A549 (cell line): ENCODE results near the gene C2CD3. TPM values are rescaled to one million over a fixed set of nuclear protein-coding genes. Genes with fewer than 3 reads are reported as not detected.

Experiments
- ATAC-seq, 2 experiments: fragments of 200-7000 bp in 1 of 2; fragments of >200 bp in 1 of 2; cut with Nextera tagmentation in 1 of 2; cut with Tn5 transposase in 1 of 2; 3 replicates each; pipeline versions ENCODE4 v1.8.0 to v1.9.1; 2018 to 2020; ENCODE audit warnings: mild to moderate bottlenecking in 1 of 2, moderate library complexity in 1 of 2
- CTCF ChIA-PET: fragments of 300-600 bp; sonication (Branson Sonifier 250); formaldehyde crosslinking; extraction: SDS; loops from one replicate; lab custom pipeline; 2021; ENCODE audit warnings: antibody characterized with exemption, inconsistent platforms; lab: Yijun Ruan, JAX
- POLR2A ChIA-PET: fragments of 350-600 bp; formaldehyde crosslinking; extraction: SDS; loops from one replicate; lab custom pipeline; 2021; ENCODE audit warnings: antibody characterized with exemption, inconsistent platforms; lab: Yijun Ruan, JAX
- DNase-seq, 2 experiments: peaks; one replicate each; pipeline versions ENCODE4 v3.0.0 to v3.0.0-alpha.2; 2011 to 2016; ENCODE audit warnings: low read depth in 1 of 2, low spot score in 1 of 2
- FAIRE-seq: peaks from 2 replicates; lab custom pipeline; 2011; peaks lifted over from hg19 to GRCh38; lab: Jason Lieb, UNC
- H3K27ac ChIP-seq, 2 experiments: fragments of >200 bp; sonication (Bioruptor Twin); formaldehyde crosslinking; 3 replicates each; pipeline ENCODE4 v1.5.1; 2016 to 2017
- H3K4me1 ChIP-seq: fragments of >200 bp; sonication (Bioruptor Twin); formaldehyde crosslinking; 3 replicates; pipeline ENCODE4 v1.6.1; 2016
- H3K4me2 ChIP-seq: fragments of >200 bp; sonication (Bioruptor Twin); formaldehyde crosslinking; 3 replicates; pipeline ENCODE4 v1.6.1; 2016
- H3K4me3 ChIP-seq: fragments of >200 bp; sonication (Bioruptor Twin); formaldehyde crosslinking; 3 replicates; pipeline ENCODE4 v1.5.1; 2016
- H3K9me3 ChIP-seq: fragments of >200 bp; sonication (Bioruptor Twin); formaldehyde crosslinking; 3 replicates; pipeline ENCODE4 v1.6.1; 2016
- CBX2 ChIP-seq: fragments of 200-600 bp; sonication (generic); IDR thresholded peaks from 2 replicates; pipeline ENCODE4 v1.6.1; 2016; ENCODE audit warnings: low read depth, mild to moderate bottlenecking, borderline replicate concordance
- CEBPB ChIP-seq, 2 experiments: fragments of >200 bp in 1 of 2; sonication (Bioruptor Twin) in 1 of 2; formaldehyde crosslinking in 1 of 2; IDR thresholded peaks; 2 replicates each; pipeline ENCODE4 v1.6.1; 2012 to 2016
- EHMT2 ChIP-seq: fragments of 200-600 bp; sonication (generic); IDR thresholded peaks from 2 replicates; pipeline ENCODE4 v1.6.1; 2016; ENCODE audit warnings: antibody characterized with exemption, low read depth, mild to moderate bottlenecking, moderate library complexity
- EP300 ChIP-seq, 2 experiments: fragments of >200 bp; sonication (Bioruptor Twin); formaldehyde crosslinking; IDR thresholded peaks; 2 replicates in 1 of 2; 3 replicates in 1 of 2; pipeline ENCODE4 v1.6.1; 2016 to 2017
- FOSB ChIP-seq: fragments of 250-450 bp; sonication (Bioruptor Pico); IDR thresholded peaks from 2 replicates; pipeline ENCODE4 v1.5.0; 2020; ENCODE audit warnings: mild to moderate bottlenecking, moderate library complexity
- HEYL ChIP-seq: fragments of 250-450 bp; sonication (Bioruptor Pico); IDR thresholded peaks from 2 replicates; pipeline ENCODE4 v1.8.0; 2021; ENCODE audit warnings: mild to moderate bottlenecking, moderate library complexity
- HOXA7 ChIP-seq: fragments of 250-450 bp; sonication (Bioruptor Pico); IDR thresholded peaks from 2 replicates; pipeline ENCODE4 v1.5.0; 2020; ENCODE audit warnings: mild to moderate bottlenecking, moderate library complexity
- HOXB13 ChIP-seq: fragments of 250-450 bp; sonication (Bioruptor Pico); IDR thresholded peaks from 2 replicates; pipeline ENCODE4 v1.5.0; 2020; ENCODE audit warnings: low read depth, mild to moderate bottlenecking, moderate library complexity
- JUNB ChIP-seq: fragments of >200 bp; sonication (Bioruptor Twin); formaldehyde crosslinking; IDR thresholded peaks from 2 replicates; pipeline ENCODE4 v1.6.1; 2016
- MAZ ChIP-seq: fragments of 150-350 bp; IDR thresholded peaks from 2 replicates; pipeline ENCODE4 v1.6.1; 2014; ENCODE audit warnings: antibody characterized with exemption, low read depth, low read length, borderline replicate concordance
- MYC ChIP-seq: IDR thresholded peaks from 2 replicates; pipeline ENCODE4 v1.6.1; 2012; ENCODE audit warnings: mild to moderate bottlenecking, inconsistent platforms, low read length, improper control_type of control experiment, borderline replicate concordance
- POLR2AphosphoS2 ChIP-seq: conservative IDR thresholded peaks from 2 replicates; pipeline ENCODE4 v1.6.1; 2012; ENCODE audit warnings: low read length, improper control_type of control experiment, inconsistent platforms
- RCOR1 ChIP-seq: fragments of 150-350 bp; IDR thresholded peaks from 2 replicates; pipeline ENCODE4 v1.6.1; 2014; ENCODE audit warnings: antibody characterized with exemption, low read length, low read depth
- RNF2 ChIP-seq: fragments of 200-600 bp; sonication (generic); IDR thresholded peaks from 2 replicates; pipeline ENCODE4 v1.6.1; 2016; ENCODE audit warnings: low read depth, mild to moderate bottlenecking, antibody characterized with exemption, moderate library complexity, borderline replicate concordance
- TFCP2L1 ChIP-seq: fragments of 250-450 bp; sonication (Bioruptor Pico); IDR thresholded peaks from 2 replicates; pipeline ENCODE4 v1.5.0; 2021; ENCODE audit warnings: mild to moderate bottlenecking
- ZC3H11A ChIP-seq: fragments of 450-650 bp; IDR thresholded peaks from 2 replicates; pipeline ENCODE4 v1.6.1; 2014; ENCODE audit warnings: antibody characterized with exemption, mild to moderate bottlenecking
- WGBS: methylation state at CpG from one replicate; pipeline ENCODE4 v1.1.6; 2017; ENCODE audit errors: missing lambda C conversion rate; 5-methylcytosine and 5-hydroxymethylcytosine counted together
- polyA plus RNA-seq, 4 experiments: library from polyadenylated mRNA; depleted of rRNA in 3 of 4; stranded (reverse); fragments of >200 nt; fragmentation: RNase III in 1 of 4; extraction: RNeasy Plus Mini Kit Qiagen cat#74134 plus additional on column Dnase treatment in 1 of 4; gene quantifications; 2 replicates in 3 of 4; 3 replicates in 1 of 4; pipeline ENCODE4 v1.2.3, GENCODE V29; 2011 to 2017
- TF ChIP-seq, protein P1 (sequence below): IDR thresholded peaks from 2 replicates; pipeline ENCODE4 v1.6.1; 2012; ENCODE audit warnings: low read depth, borderline replicate concordance
- TF ChIP-seq, protein P2 (sequence below): fragments of >200 bp; sonication (Bioruptor Twin); formaldehyde crosslinking; IDR thresholded peaks from 3 replicates; pipeline ENCODE4 v1.5.1; 2016
- TF ChIP-seq, protein P3 (sequence below): IDR thresholded peaks from 2 replicates; pipeline ENCODE4 v1.6.1; 2012
- TF ChIP-seq, protein P4 (sequence below): fragments of 150-350 bp; IDR thresholded peaks from 2 replicates; pipeline ENCODE4 v1.6.1; 2014; ENCODE audit warnings: low read depth, mild to moderate bottlenecking, low read length

Gene C2CD3
- polyA plus RNA-seq, 2 of the 4 experiments (the other 2 are of a cell fraction), result 15.2 to 19.8 TPM

DNA sequence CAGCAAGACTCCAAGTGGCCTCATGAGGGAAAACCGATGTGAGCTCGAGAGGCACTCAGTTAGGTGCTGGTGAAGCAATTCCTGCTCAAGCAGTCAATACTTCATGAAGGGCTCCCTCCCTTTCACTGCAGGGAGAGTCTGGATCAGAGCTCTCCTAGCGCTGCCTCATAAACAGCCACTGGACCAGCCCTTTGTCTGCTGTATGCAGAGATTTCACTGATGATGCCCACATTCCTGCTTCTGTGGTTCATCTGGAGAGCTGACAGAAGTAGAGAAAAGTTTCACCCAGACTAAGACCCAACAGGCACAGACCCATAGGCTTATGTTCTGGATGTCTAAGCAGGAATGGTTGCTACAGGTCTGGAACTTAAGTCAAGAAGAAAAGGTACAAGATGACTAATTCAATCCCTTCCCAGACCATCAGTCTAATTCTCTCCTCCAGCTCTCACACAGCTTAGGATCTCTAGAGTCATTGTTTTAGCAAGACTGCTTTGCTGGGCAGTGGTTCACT lies 192.2 kb downstream of the C2CD3 start:
- Histone ChIP-seq H3K4me2 (no peak overlapping the region), H3K9me3 (no peaks in the 10 kb centered on the region), H3K4me1 (peaks cover 32% of the 10 kb centered on the region), H3K4me3 (no peak overlapping the region)
- ATAC-seq, result no peak
- DNase-seq, result no peak
- 88% methylated on average over 3 of the region's 3 CpGs for WGBS
- POLR2A ChIA-PET, result no interaction called here
- no peak for FAIRE-seq
- TF ChIP-seq JUNB (no peak), TFCP2L1 (no peak), FOSB (no peak), EP300 (IDR thresholded peaks at IDR 0.05) (no peak), MYC (no peak), CBX2 (no peak), HEYL (CRISPR knock-in tag) (no peak), RCOR1 (no peak), RNF2 (no peak), CEBPB (IDR thresholded peaks at IDR 0.05) (no peak), HOXB13 (CRISPR knock-in tag) (no peak), ZC3H11A (no peak), MAZ (no peak), POLR2AphosphoS2 (no peak)
- TF ChIP-seq, protein P1, sequence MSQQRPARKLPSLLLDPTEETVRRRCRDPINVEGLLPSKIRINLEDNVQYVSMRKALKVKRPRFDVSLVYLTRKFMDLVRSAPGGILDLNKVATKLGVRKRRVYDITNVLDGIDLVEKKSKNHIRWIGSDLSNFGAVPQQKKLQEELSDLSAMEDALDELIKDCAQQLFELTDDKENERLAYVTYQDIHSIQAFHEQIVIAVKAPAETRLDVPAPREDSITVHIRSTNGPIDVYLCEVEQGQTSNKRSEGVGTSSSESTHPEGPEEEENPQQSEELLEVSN, result no peak
- TF ChIP-seq, protein P2, sequence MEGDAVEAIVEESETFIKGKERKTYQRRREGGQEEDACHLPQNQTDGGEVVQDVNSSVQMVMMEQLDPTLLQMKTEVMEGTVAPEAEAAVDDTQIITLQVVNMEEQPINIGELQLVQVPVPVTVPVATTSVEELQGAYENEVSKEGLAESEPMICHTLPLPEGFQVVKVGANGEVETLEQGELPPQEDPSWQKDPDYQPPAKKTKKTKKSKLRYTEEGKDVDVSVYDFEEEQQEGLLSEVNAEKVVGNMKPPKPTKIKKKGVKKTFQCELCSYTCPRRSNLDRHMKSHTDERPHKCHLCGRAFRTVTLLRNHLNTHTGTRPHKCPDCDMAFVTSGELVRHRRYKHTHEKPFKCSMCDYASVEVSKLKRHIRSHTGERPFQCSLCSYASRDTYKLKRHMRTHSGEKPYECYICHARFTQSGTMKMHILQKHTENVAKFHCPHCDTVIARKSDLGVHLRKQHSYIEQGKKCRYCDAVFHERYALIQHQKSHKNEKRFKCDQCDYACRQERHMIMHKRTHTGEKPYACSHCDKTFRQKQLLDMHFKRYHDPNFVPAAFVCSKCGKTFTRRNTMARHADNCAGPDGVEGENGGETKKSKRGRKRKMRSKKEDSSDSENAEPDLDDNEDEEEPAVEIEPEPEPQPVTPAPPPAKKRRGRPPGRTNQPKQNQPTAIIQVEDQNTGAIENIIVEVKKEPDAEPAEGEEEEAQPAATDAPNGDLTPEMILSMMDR, result no peak
- TF ChIP-seq, protein P3, sequence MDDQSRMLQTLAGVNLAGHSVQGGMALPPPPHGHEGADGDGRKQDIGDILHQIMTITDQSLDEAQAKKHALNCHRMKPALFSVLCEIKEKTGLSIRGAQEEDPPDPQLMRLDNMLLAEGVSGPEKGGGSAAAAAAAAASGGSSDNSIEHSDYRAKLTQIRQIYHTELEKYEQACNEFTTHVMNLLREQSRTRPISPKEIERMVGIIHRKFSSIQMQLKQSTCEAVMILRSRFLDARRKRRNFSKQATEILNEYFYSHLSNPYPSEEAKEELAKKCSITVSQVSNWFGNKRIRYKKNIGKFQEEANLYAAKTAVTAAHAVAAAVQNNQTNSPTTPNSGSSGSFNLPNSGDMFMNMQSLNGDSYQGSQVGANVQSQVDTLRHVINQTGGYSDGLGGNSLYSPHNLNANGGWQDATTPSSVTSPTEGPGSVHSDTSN, result no peak
- TF ChIP-seq, protein P4, sequence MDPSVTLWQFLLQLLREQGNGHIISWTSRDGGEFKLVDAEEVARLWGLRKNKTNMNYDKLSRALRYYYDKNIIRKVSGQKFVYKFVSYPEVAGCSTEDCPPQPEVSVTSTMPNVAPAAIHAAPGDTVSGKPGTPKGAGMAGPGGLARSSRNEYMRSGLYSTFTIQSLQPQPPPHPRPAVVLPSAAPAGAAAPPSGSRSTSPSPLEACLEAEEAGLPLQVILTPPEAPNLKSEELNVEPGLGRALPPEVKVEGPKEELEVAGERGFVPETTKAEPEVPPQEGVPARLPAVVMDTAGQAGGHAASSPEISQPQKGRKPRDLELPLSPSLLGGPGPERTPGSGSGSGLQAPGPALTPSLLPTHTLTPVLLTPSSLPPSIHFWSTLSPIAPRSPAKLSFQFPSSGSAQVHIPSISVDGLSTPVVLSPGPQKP, result no peak
- TF ChIP-seq, all 56 proteins: peak for 0
- H3K27ac ChIP-seq, result no peak overlapping the region
- CTCF ChIA-PET, result interaction anchor here (7.9 kb wide), 1 partner anchor 14 kb away, joined by 61 read pairs; no protein-coding TSS in a partner anchor

DNA sequence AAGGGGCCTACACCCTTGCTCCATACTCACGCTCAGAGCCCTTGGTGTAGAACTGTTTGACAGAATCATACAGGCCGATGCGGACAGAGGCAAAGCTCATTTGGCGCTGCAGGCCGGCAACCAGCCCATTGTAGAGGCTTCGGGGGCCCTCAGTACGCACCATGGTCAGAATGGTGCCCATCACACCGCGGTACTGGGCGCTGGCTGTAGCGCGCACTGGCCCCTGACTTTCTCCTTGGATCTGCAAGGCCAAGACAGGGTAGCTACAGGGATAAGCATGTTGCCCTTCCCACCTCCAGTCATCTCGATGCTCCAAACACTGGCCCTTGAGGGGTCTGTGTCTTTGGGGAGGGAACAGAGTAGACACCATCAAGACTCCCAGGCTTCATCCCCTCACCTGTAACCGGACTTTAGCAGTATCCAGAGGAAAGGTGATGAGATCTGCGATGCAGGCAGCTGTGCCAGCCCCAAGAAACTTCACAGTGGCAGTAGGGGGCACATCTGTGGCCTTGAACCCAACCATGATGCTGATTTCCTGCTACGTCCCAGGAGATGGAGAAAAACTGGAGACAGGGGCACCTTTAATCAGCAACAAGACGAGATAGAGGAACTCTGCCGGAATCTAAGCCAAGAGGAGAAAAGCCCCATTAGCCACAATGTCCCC lies 192.8 kb downstream of the C2CD3 start:
- POLR2A ChIA-PET, result no interaction called here
- H3K9me3 ChIP-seq, result no peaks in the 10 kb centered on the region
- FAIRE-seq (no peak), DNase-seq (no peak)
- TF ChIP-seq EHMT2 (no peak), HOXA7 (no peak)
- TF ChIP-seq, all 56 proteins: peak for 0
- no peak for ATAC-seq
- Histone ChIP-seq H3K4me2 (no peak overlapping the region), H3K27ac (no peak overlapping the region), H3K4me3 (no peak overlapping the region), H3K4me1 (peaks cover 30% of the 10 kb centered on the region)
- CTCF ChIA-PET, result interaction anchor here (7.9 kb wide), 1 partner anchor 13 kb away, joined by 61 read pairs; no protein-coding TSS in a partner anchor
- WGBS, result 96% methylated on average over 18 of the region's 18 CpGs
